Bronchus fibroblast of lung (primary cell): Measurements from ENCODE around the gene B9D1. TPM values are rescaled to one million over a fixed set of nuclear protein-coding genes. Genes with fewer than 3 reads are reported as not detected.

Experiments
- total RNA-seq: library from RNA; depleted of rRNA; stranded (reverse); fragments of >200 nt; gene quantifications from 2 replicates; pipeline ENCODE4 v1.2.3, GENCODE V29; 2015

The B9D1 gene
- 29.9 and 32.0 TPM in 2 replicates for total RNA-seq

GRCh38 chr17:19362277-19363113 is at the start of gene B9D1:
Gene B9D1 (minus strand): TSS chr17:19362723. CDS start chr17:19362569, 154 bp downstream.

DNA sequence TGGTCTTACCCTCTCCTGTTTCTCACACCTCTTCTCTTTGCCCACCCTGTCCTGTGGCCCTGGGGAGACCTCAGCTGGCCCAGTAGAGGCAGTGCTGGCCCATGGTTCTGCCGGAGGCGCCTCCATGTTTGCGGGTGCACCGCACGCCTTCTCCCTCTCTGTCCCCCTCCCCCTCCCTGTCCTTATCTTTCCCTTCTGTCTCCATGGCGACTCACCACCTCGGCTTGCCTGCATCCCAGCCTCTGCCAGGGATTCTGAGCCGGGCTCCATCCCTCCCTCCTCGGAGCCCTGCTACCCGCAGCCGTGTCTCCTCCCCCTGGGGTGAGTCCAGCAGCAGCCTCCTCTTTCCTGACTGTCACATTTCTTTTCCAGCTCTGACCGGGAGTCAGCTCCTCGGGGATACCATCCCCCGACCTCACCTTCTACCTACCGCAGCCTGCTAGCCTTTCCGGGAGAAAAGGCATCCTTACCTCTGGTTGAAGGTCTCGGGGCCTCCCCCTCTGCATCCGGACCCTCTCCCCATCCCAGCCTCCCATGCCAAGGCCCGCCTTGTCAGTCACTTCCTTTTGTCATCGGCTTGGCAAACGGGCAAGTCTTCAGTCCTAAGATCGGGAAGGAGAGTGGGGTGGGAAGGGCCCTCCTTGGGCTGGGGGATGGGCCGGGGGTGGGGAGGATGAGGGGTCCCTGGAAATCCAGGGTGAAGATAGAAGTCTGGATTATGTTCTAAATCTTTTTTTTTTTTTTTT is 48.5 kb upstream of the B9D1 start, which contains the start of gene RNF112:
TSS of gene RNF112 (plus strand) at position 358 of the 746 bp plus-strand sequence. CDS start at position 535, 177 bp downstream.

GRCh38 chr17:19386974-19387920 is 24.7 kb upstream of the B9D1 start, which contains the start of gene MFAP4:
Gene MFAP4 (minus strand): TSS chr17:19387190. CDS start chr17:19387155, 35 bp downstream.

DNA sequence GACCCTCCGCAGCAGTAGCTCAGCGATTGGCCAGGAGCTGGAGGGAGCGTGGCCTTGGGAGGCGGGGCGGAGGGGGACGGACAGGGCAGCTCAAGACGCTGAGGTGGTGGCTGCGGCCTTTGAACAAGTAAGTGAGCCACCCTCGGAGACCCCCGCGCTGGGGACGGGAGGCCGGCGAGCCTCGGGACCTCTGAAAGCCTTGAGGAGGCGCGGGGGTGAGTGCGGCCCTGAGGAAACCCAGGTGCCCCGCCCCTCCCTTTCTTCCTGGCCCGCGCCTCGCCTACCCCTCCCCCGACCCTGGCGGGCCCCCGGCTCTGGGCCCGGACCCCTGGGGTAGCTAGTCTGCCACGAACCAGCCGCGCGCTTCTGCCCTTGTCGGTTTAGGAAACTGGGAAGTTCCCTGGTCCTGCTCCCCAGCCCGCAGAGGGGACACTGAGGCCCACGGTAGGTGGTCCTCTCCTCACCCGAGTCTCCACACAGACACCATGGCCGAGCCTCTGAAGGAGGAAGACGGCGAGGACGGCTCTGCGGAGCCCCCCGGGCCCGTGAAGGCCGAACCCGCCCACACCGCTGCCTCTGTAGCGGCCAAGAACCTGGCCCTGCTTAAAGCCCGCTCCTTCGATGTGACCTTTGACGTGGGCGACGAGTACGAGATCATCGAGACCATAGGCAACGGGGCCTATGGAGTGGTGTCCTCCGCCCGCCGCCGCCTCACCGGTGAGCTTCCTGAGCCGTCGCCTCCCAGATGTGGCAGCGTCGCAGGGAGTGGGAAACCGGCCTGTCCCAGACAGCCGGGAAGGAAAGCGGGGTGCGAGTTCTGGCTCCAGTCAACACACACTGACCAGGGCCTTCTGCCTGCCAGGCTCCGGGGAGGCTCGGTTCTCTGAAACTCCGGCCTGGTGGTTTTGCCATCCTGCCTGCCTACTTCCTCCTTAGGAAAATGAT is 16.2 kb upstream of the B9D1 start, which contains the start of gene MAPK7:
TSS of gene MAPK7 (plus strand) at position 83 of the 945 bp plus-strand sequence. CDS start at position 486, 403 bp downstream.

Other genes starting within 250 kb of the B9D1 start
- gene GRAPL, start 235.1 kb downstream of the B9D1 start, total RNA-seq, result 1.5 TPM in 1 of 2 replicates, not detected in the other
- gene EPN2, start 125.4 kb downstream of the B9D1 start, total RNA-seq, result 16.0 and 16.5 TPM in 2 replicates
- 20.3 and 21.0 TPM in 2 replicates for gene MAPK7, start 15.8 kb upstream of the B9D1 start, total RNA-seq
- gene MFAP4, start 24.5 kb upstream of the B9D1 start, total RNA-seq, result 35.8 and 39.8 TPM in 2 replicates
- gene RNF112, start 48.5 kb upstream of the B9D1 start, total RNA-seq, result 2.7 and 2.9 TPM in 2 replicates
- 0.15 and 0.34 TPM in 2 replicates for gene SLC47A1, start 171.1 kb upstream of the B9D1 start, total RNA-seq